ENCODE results near the gene PRKAA1. TPM values are rescaled to one million over a fixed set of nuclear protein-coding genes. Genes with fewer than 3 reads are reported as not detected.
"Not testable (repeated sequence)": the region's sequence is repeated elsewhere in the genome, so short reads cannot be mapped to it uniquely, and the experiment has no call there.

PRKAA1 gene
- total and polyA plus RNA-seq, 3 experiments from 2014 or later = 46.7 to 79.4 (median 73.3) TPM

DNA sequence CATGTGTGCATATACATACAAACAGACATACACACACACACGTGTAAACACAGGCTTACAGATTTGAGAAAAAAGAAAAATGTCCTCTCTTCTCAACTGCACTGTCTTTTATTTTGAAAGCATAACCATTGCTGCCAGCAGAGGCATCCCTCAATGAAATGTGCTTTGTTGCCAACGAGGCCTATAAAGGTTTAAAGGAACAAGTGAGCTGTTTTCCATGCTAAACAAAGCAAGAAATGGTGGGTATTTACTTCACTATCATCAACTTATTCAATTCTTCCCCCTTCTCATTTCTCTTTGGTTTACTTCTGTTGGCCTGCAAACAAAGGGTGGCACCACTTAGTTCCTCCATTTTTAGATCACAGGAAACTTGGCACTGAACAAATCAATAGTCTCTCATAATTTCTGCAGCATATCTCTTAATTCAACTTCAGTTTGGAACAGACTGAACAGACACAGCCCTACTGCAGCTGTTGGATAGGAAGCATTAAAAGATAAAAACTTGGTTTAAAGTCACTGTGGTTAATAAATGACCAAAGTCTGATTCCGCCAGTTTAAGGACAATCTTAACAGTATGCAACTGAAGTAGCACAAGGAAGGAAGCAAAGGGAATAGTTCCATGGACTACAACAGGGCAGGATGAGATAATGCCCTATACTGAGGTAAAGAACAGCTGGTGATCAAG lies 64.2 kb downstream of the PRKAA1 start:
- ChIA-PET CTCF (interaction anchor here (0.8 to 2.4 kb wide), 4 partner anchors 9 to 785 kb away, joined by 3 to 9 read pairs (median 4); no protein-coding TSS in a partner anchor), POLR2A (no interaction called here)
- Mint-ChIP-seq H3K9me3 (peaks cover 0 to 2% (median 0%) of the 10 kb centered on the region in 5 donors), H3K36me3 (peaks cover 4 to 40% (median 14%) of the 10 kb centered on the region in 3 donors), H3K27me3 (no peaks in the 10 kb centered on the region), H3K27ac (peak overlapping the region in 1 of 8 donors; percentile 40), H3K4me1 (peaks cover 14 to 35% (median 31%) of the 10 kb centered on the region in 3 donors), H3K4me3 (no peak overlapping the region)
- Histone ChIP-seq H3K9me3 (ENCODE audit: low read length) (no peaks in the 10 kb centered on the region), H3K27ac (ENCODE audit: low read depth, low read length) (no peak overlapping the region), H3K27me3 (ENCODE audit: insufficient read depth, low read length, poor library complexity, severe bottlenecking) (no peaks in the 10 kb centered on the region), H3K36me3 (ENCODE audit: insufficient read depth, low read length) (no peaks in the 10 kb centered on the region), H3K4me3 (ENCODE audit: low read length) (no peak overlapping the region), H3K4me1 (ENCODE audit: insufficient read depth, low read length) (no peaks in the 10 kb centered on the region)
- no peak for DNase-seq

- no peaks in the 10 kb centered on the region for H3K27me3 ChIP-seq (ENCODE audit: insufficient read depth, low read length, poor library complexity, severe bottlenecking)
- Mint-ChIP-seq H3K27ac (no peak overlapping the region), H3K9me3 (no peaks in the 10 kb centered on the region), H3K36me3 (peaks cover 0 to 38% (median 14%) of the 10 kb centered on the region in 3 donors), H3K4me1 (peaks cover 14 to 35% (median 31%) of the 10 kb centered on the region in 3 donors), H3K4me3 (peak overlapping the region in 1 of 7 donors; percentile 45), H3K27me3 (no peaks in the 10 kb centered on the region)
- H3K4me1 ChIP-seq (ENCODE audit: insufficient read depth, low read length) = no peaks in the 10 kb centered on the region
- POLR2A ChIA-PET = no interaction called here
- no peak overlapping the region for H3K4me3 ChIP-seq (ENCODE audit: low read length)
- CTCF ChIA-PET = interaction anchor here (0.8 to 1.4 kb wide), 2 partner anchors 49 to 784 kb away, joined by 3 to 5 read pairs; no protein-coding TSS in a partner anchor
- no peaks in the 10 kb centered on the region for H3K36me3 ChIP-seq (ENCODE audit: insufficient read depth, low read length)
- DNase-seq = no peak
- H3K9me3 ChIP-seq (ENCODE audit: low read length) = no peaks in the 10 kb centered on the region
- no peak overlapping the region for H3K27ac ChIP-seq (ENCODE audit: low read depth, low read length)
Measured at GRCh38 chr5:40733434-40733833, 64.7 kb downstream of the PRKAA1 start.

DNA sequence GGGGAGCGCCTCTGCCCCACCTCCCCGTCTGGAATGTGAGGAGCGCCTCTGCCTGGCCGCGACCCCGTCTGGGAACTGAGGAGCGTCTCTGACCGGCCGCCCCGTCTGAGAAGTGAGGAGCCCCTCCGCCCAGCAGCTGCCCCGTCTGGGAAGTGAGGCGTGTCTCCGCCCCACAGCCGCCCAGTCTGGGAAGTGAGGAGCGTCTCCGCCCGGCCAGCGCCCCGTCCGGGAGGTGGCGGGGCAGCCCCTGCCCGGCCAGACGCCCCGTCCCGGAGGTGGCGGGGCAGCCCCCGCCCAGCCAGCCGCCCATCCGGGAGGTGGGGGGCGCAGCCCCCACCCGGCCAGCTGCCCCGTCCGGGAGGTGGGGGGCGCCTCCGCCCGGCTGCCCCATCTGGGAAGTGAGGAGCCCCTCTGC lies 75.7 kb downstream of the PRKAA1 start:
- H3K36me3 Mint-ChIP-seq = peaks cover 22 to 54% (median 30%) of the 10 kb centered on the region in 3 donors
- H3K27ac Mint-ChIP-seq; H3K9me3 ChIP-seq (ENCODE audit: low read length); H3K4me3 ChIP-seq (ENCODE audit: low read length); H3K27me3 ChIP-seq (ENCODE audit: insufficient read depth, low read length, poor library complexity, severe bottlenecking); H3K36me3 ChIP-seq (ENCODE audit: insufficient read depth, low read length); DNase-seq; H3K27me3 Mint-ChIP-seq; CTCF ChIA-PET; H3K4me3 Mint-ChIP-seq; H3K27ac ChIP-seq (ENCODE audit: low read depth, low read length); H3K4me1 Mint-ChIP-seq; POLR2A ChIA-PET; H3K9me3 Mint-ChIP-seq; H3K4me1 ChIP-seq (ENCODE audit: insufficient read depth, low read length): not testable (repeated sequence)

- Histone ChIP-seq H3K4me1 (ENCODE audit: insufficient read depth, low read length) (no peaks in the 10 kb centered on the region), H3K36me3 (ENCODE audit: insufficient read depth, low read length) (no peaks in the 10 kb centered on the region), H3K27me3 (ENCODE audit: insufficient read depth, low read length, poor library complexity, severe bottlenecking) (no peaks in the 10 kb centered on the region), H3K27ac (ENCODE audit: low read depth, low read length) (no peak overlapping the region), H3K4me3 (ENCODE audit: low read length) (no peak overlapping the region), H3K9me3 (ENCODE audit: low read length) (no peaks in the 10 kb centered on the region)
- peak overlapping the region in 1 of 8 donors; percentile 35 for H3K27ac Mint-ChIP-seq
- ChIA-PET POLR2A (no interaction called here), CTCF (no interaction called here)
- peaks cover 5 to 17% (median 7%) of the 10 kb centered on the region in 3 donors for H3K4me1 Mint-ChIP-seq
- no peaks in the 10 kb centered on the region for H3K27me3 Mint-ChIP-seq
- DNase-seq = no peak
- H3K4me3 Mint-ChIP-seq = no peak overlapping the region
- peaks cover 25 to 58% (median 26%) of the 10 kb centered on the region in 3 donors for H3K36me3 Mint-ChIP-seq
- H3K9me3 Mint-ChIP-seq = peaks cover 0 to 5% (median 3%) of the 10 kb centered on the region in 5 donors
Measured at GRCh38 chr5:40720069-40720468, 78.1 kb downstream of the PRKAA1 start.

DNA sequence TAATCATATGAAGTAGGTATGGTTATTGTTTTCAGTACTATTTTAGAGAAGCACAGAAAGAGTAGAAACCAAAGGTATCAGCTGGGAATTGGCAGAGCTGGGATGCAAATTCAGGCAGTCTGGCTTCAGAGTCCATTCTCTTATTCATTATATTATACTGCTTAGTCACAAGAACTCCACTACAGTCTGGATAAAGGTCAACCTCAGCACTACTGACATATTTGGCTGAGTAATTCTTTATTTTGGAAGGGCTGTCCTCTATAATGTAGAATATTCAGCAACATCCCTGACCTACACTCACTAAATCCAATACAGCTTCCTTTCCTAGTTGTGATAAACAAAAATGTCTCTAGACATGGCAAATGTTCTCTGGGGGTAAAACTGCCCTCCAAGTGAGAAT lies 80.9 kb downstream of the PRKAA1 start:
- ChIA-PET CTCF (no interaction called here), POLR2A (no interaction called here)
- no peaks in the 10 kb centered on the region for H3K36me3 ChIP-seq (ENCODE audit: insufficient read depth, low read length)
- no peak overlapping the region for H3K4me3 ChIP-seq (ENCODE audit: low read length)
- Mint-ChIP-seq H3K27ac (no peak overlapping the region), H3K4me1 (peaks cover 5 to 17% (median 7%) of the 10 kb centered on the region in 3 donors), H3K4me3 (no peak overlapping the region), H3K36me3 (peaks cover 24 to 50% (median 26%) of the 10 kb centered on the region in 3 donors), H3K27me3 (no peaks in the 10 kb centered on the region), H3K9me3 (peaks cover 0 to 5% (median 3%) of the 10 kb centered on the region in 5 donors)
- no peaks in the 10 kb centered on the region for H3K9me3 ChIP-seq (ENCODE audit: low read length)
- H3K27ac ChIP-seq (ENCODE audit: low read depth, low read length) = no peak overlapping the region
- no peak for DNase-seq
- no peaks in the 10 kb centered on the region for H3K4me1 ChIP-seq (ENCODE audit: insufficient read depth, low read length)
- no peaks in the 10 kb centered on the region for H3K27me3 ChIP-seq (ENCODE audit: insufficient read depth, low read length, poor library complexity, severe bottlenecking)

DNA sequence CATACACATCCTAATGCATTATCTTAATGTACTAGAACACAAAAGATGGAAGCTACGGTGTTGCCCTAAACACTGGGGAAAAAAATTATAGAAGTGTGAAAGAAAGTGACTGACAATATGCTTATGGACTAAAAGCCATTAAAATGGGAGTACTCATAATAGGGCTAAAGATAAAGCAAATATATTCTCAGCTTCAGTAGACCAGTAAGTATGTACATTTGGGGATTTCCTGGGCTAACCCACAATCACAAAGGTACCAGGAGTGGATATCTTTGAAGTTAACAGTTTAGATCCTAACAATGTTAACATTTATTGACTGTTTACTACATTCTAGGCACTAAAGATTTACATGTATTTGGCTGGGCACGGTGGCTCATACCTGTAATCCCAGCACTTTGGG lies 81.6 kb downstream of the PRKAA1 start:
- Mint-ChIP-seq H3K4me3 (no peak overlapping the region), H3K9me3 (peaks cover 0 to 2% (median 2%) of the 10 kb centered on the region in 5 donors), H3K4me1 (peaks cover 5 to 17% (median 7%) of the 10 kb centered on the region in 3 donors), H3K36me3 (peaks cover 24 to 51% (median 28%) of the 10 kb centered on the region in 3 donors), H3K27ac (peak overlapping the region in 2 of 8 donors; percentile 4 to 47), H3K27me3 (no peaks in the 10 kb centered on the region)
- H3K27ac ChIP-seq (ENCODE audit: low read depth, low read length) = no peak overlapping the region
- DNase-seq = no peak
- CTCF ChIA-PET = no interaction called here
- POLR2A ChIA-PET = no interaction called here
- H3K4me1 ChIP-seq (ENCODE audit: insufficient read depth, low read length) = no peaks in the 10 kb centered on the region
- H3K36me3 ChIP-seq (ENCODE audit: insufficient read depth, low read length) = no peaks in the 10 kb centered on the region
- H3K4me3 ChIP-seq (ENCODE audit: low read length) = no peak overlapping the region
- H3K27me3 ChIP-seq (ENCODE audit: insufficient read depth, low read length, poor library complexity, severe bottlenecking) = no peaks in the 10 kb centered on the region
- no peaks in the 10 kb centered on the region for H3K9me3 ChIP-seq (ENCODE audit: low read length)

DNA sequence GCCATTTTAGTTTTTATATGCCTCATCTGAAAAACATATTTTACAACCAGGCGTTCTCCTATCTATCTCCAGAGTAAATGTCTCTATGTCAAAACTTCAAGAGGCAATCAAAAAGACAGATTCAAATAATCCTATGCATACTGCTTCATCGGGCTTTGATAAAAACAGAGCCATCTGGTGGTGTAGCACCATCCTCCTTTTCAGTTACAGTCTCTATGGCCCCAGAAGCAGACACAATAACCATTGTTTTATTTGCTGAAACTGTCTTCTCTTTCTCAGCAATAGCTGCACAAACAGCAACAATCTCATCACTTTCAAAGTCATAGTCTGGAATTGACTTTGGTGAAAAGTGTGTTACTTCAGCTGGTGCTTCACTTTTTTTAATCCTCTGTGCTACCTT lies 82.2 kb downstream of the PRKAA1 start:
- no peak overlapping the region for H3K4me3 ChIP-seq (ENCODE audit: low read length)
- H3K27me3 Mint-ChIP-seq = no peaks in the 10 kb centered on the region
- H3K36me3 ChIP-seq (ENCODE audit: insufficient read depth, low read length) = no peaks in the 10 kb centered on the region
- ChIA-PET POLR2A (no interaction called here), CTCF (no interaction called here)
- H3K9me3 Mint-ChIP-seq = no peaks in the 10 kb centered on the region
- no peak overlapping the region for H3K4me3 Mint-ChIP-seq
- no peaks in the 10 kb centered on the region for H3K27me3 ChIP-seq (ENCODE audit: insufficient read depth, low read length, poor library complexity, severe bottlenecking)
- H3K27ac Mint-ChIP-seq = peak overlapping the region in 2 of 8 donors; percentile 15 to 17
- DNase-seq = no peak
- no peaks in the 10 kb centered on the region for H3K9me3 ChIP-seq (ENCODE audit: low read length)
- no peak overlapping the region for H3K27ac ChIP-seq (ENCODE audit: low read depth, low read length)
- peaks cover 18 to 48% (median 24%) of the 10 kb centered on the region in 3 donors for H3K36me3 Mint-ChIP-seq
- no peaks in the 10 kb centered on the region for H3K4me1 ChIP-seq (ENCODE audit: insufficient read depth, low read length)
- H3K4me1 Mint-ChIP-seq = peaks cover 5 to 17% (median 7%) of the 10 kb centered on the region in 3 donors

DNA sequence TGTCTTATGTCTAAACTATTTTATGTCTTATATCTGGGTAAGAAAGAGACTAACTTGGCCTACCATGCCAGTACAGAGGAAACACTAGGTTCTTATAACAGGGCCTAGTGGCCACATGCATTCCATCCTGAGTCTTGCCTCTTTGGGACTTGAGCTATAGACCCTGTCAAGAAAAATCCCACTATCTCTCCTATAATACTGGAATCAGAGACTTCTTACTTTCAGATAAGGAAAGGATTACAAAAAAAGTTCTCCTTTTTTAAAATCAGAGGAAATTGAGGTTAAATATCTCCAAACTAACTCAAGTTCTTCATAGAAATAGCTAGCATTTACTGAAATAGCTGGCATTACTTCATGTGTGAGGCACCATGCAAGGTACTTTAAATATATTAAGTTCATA lies 84.2 kb downstream of the PRKAA1 start:
- no peaks in the 10 kb centered on the region for H3K36me3 ChIP-seq (ENCODE audit: insufficient read depth, low read length)
- Mint-ChIP-seq H3K27ac (peak overlapping the region in 1 of 8 donors; percentile 32), H3K9me3 (peaks cover 0 to 11% (median 6%) of the 10 kb centered on the region in 5 donors), H3K4me1 (peaks cover 5 to 17% (median 7%) of the 10 kb centered on the region in 3 donors), H3K27me3 (no peaks in the 10 kb centered on the region), H3K4me3 (no peak overlapping the region), H3K36me3 (peaks cover 21 to 45% (median 26%) of the 10 kb centered on the region in 3 donors)
- H3K27me3 ChIP-seq (ENCODE audit: insufficient read depth, low read length, poor library complexity, severe bottlenecking) = no peaks in the 10 kb centered on the region
- no peak overlapping the region for H3K4me3 ChIP-seq (ENCODE audit: low read length)
- POLR2A ChIA-PET = no interaction called here
- H3K4me1 ChIP-seq (ENCODE audit: insufficient read depth, low read length) = no peaks in the 10 kb centered on the region
- H3K27ac ChIP-seq (ENCODE audit: low read depth, low read length) = no peak overlapping the region
- no peaks in the 10 kb centered on the region for H3K9me3 ChIP-seq (ENCODE audit: low read length)
- CTCF ChIA-PET = interaction anchor here (1.1 to 1.7 kb wide), 3 partner anchors 10 to 765 kb away, joined by 3 to 5 read pairs (median 3); no protein-coding TSS in a partner anchor
- no peak for DNase-seq

Data from CD8-positive, alpha-beta memory T cell (primary cell).